KOPT-K1 (cell line): ENCODE results near the gene DTWD1.
"Not testable (repeated sequence)": the region's sequence is repeated elsewhere in the genome, so short reads cannot be mapped to it uniquely, and the experiment has no call there.

Experiments
- H3K27ac ChIP-seq: fragments of 200-600 bp; sonication (generic); 2 replicates; pipeline ENCODE4 v1.5.1; 2016; ENCODE audit warnings: antibody characterized with exemption, mild to moderate bottlenecking, low read depth, low read length; ENCODE audit not compliant: poor library complexity, severe bottlenecking
- H3K36me3 ChIP-seq: fragments of 200-600 bp; sonication (generic); 2 replicates; pipeline ENCODE4 v1.5.1; 2017; ENCODE audit warnings: antibody characterized with exemption, mild to moderate bottlenecking, low read length, moderate library complexity; ENCODE audit not compliant: insufficient read depth
- H3K9me3 ChIP-seq: fragments of 200-600 bp; sonication (generic); 2 replicates; pipeline ENCODE4 v1.5.1; 2017; ENCODE audit warnings: antibody characterized with exemption, low read length, mild to moderate bottlenecking; ENCODE audit not compliant: insufficient read depth, poor library complexity, severe bottlenecking

Gene DTWD1

GRCh38 chr15:49674370-49674769 lies 53.5 kb downstream of the DTWD1 start:
- no peaks in the 10 kb centered on the region for H3K9me3 ChIP-seq
- no peaks in the 10 kb centered on the region for H3K36me3 ChIP-seq
- no peak overlapping the region for H3K27ac ChIP-seq

GRCh38 chr15:49675041-49675440 lies 54.2 kb downstream of the DTWD1 start:
- H3K9me3 ChIP-seq, result no peaks in the 10 kb centered on the region
- H3K27ac ChIP-seq, result no peak overlapping the region
- H3K36me3 ChIP-seq, result no peaks in the 10 kb centered on the region

- Histone ChIP-seq H3K36me3 (no peaks in the 10 kb centered on the region), H3K9me3 (no peaks in the 10 kb centered on the region), H3K27ac (no peak overlapping the region)
Observed at GRCh38 chr15:49678655-49679054, 57.8 kb downstream of the DTWD1 start.

GRCh38 chr15:49686599-49686998 lies 65.8 kb downstream of the DTWD1 start:
- Histone ChIP-seq H3K36me3 (no peaks in the 10 kb centered on the region), H3K27ac (no peak overlapping the region), H3K9me3 (no peaks in the 10 kb centered on the region)

GRCh38 chr15:49688135-49688790 lies 67.4 kb downstream of the DTWD1 start:
- H3K9me3 ChIP-seq, result no peaks in the 10 kb centered on the region
- no peak overlapping the region for H3K27ac ChIP-seq
- no peaks in the 10 kb centered on the region for H3K36me3 ChIP-seq

GRCh38 chr15:49692514-49693090 lies 71.8 kb downstream of the DTWD1 start:
- H3K9me3 ChIP-seq, result no peaks in the 10 kb centered on the region
- H3K27ac ChIP-seq, result no peak overlapping the region
- no peaks in the 10 kb centered on the region for H3K36me3 ChIP-seq

- Histone ChIP-seq H3K36me3 (no peaks in the 10 kb centered on the region), H3K27ac (no peak overlapping the region), H3K9me3 (no peaks in the 10 kb centered on the region)
Observed at GRCh38 chr15:49693498-49693897, 72.7 kb downstream of the DTWD1 start.

GRCh38 chr15:49696433-49696832 lies 75.6 kb downstream of the DTWD1 start:
- no peaks in the 10 kb centered on the region for H3K9me3 ChIP-seq
- H3K36me3 ChIP-seq, result no peaks in the 10 kb centered on the region
- H3K27ac ChIP-seq, result no peak overlapping the region

- H3K9me3 ChIP-seq, result no peaks in the 10 kb centered on the region
- no peaks in the 10 kb centered on the region for H3K36me3 ChIP-seq
- no peak overlapping the region for H3K27ac ChIP-seq
Observed at GRCh38 chr15:49697121-49697520, 76.3 kb downstream of the DTWD1 start.

- not testable (repeated sequence) for H3K36me3 ChIP-seq, H3K9me3 ChIP-seq, H3K27ac ChIP-seq
Observed at GRCh38 chr15:49702982-49703381, 82.1 kb downstream of the DTWD1 start.
